Activated CD8-positive, alpha-beta memory T cell treated with anti-CD3 and anti-CD28 coated beads for 48 hours (primary cell): ENCODE results near the gene MYH6.

Source experiments
- DNase-seq, 3 experiments: peaks; one replicate each; pipeline ENCODE4 v3.0.0-alpha.2; 2020; ENCODE audit warnings: low read depth in 2 of 3, low spot score in 2 of 3

MYH6 gene

GRCh38 chr14:23359722-23360447 lies 48.2 kb downstream of the MYH6 start:
- no peak for DNase-seq

DNA sequence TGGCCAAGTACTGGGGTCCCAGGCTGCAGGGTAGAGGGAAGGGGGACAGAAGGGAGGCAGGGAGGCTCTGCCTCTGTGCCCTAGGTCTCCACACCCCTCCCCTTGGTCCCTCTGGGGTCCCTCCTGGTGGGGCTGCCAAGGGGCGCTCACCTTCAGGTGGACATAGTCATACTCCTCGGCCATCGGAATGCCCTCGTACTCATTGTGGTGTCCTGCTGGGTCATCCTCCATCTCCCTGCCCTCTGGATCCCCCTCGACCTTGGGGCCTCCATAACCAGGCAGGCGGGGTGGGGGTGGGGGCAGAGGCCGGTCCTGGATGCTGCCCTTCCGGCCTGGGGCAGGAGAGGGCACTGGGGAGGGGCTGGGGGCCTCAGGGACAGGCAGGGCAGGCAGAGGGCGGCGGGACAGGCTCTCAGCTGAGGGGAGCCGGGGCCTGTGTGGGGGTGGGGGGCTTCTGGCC lies 48.9 kb downstream of the MYH6 start:
- no peak for DNase-seq

- no peak for DNase-seq
Measured at GRCh38 chr14:23358553-23359166, 49.4 kb downstream of the MYH6 start.

DNA sequence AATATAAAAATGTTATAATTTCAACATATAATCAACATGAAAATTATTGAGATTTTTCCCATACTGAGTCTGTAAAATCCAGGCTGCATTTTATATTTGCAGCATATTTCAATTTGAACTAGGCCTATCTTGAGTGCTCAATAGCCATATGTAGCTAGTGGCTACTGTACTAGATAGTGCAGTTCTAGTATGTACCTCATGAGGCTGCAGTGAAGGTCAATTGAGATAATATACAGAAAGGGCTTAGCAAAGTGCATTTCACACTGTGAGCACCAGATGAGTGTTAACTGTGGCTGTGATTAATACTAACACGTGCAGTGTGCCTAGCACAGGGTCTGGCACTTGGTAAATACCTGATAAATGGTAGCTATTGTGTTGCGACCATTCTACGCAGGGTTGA lies 50.0 kb downstream of the MYH6 start:
- no peak for DNase-seq

GRCh38 chr14:23357261-23357660 lies 50.8 kb downstream of the MYH6 start:
- no peak for DNase-seq

GRCh38 chr14:23356662-23357061 lies 51.4 kb downstream of the MYH6 start:
- no peak for DNase-seq

DNA sequence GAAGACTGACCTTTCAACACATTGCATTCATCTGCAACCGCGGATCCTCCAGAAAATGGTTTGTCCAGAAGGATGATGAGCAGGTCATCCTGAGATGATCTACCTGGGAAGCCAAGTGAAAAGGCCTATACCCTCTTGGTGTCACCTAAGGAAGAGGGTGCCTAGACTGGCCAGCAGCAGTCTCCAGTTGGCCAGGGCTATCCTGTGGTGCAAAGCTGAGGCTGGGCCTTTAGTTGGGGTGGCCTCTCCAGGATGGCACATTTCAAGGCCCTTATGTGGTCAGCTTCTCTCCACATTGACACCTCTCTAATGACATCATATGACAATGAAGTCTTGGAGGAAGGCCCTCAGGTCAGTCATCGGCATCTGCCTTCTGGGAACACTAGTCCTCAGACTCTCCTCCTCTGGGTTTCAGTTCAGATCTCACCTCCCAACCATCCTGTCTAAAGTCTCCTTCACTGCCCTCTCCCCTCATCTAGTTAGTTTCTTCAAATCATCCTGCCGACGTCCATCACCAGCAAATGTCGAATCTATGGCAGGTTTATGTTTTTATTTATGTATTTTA lies 52.1 kb downstream of the MYH6 start:
- DNase-seq, result no peak

- no peak for DNase-seq
Measured at GRCh38 chr14:23354990-23355389, 53.1 kb downstream of the MYH6 start.

DNA sequence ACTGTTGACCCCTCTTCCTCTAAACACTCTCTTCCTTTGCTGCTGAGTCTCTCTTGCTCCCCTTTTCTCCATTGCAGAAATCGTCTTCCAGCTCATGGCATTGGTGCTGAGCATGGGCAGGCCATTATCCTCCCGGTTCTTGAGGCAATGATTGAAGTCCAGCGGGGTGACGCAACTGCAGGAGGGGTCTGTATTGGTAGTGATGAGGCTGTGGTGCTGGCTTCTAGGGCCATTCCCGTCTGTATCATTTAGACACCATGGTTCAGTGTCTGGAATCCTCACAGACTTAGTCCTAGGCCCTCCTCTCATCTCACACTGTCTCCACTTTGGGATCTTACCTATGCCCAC lies 54.7 kb downstream of the MYH6 start:
- DNase-seq, result no peak

GRCh38 chr14:23352506-23353432 lies 55.3 kb downstream of the MYH6 start, which contains the start of gene SLC22A17:
Gene SLC22A17 (minus strand): TSS chr14:23352887.
- peak in 1 of 3 experiments; percentile 14 for DNase-seq

- DNase-seq, result no peak
Measured at GRCh38 chr14:23351681-23352505, 56.2 kb downstream of the MYH6 start.

- DNase-seq, result no peak
Measured at GRCh38 chr14:23349156-23349845, 58.8 kb downstream of the MYH6 start.

GRCh38 chr14:23348297-23348655 lies 59.8 kb downstream of the MYH6 start:
- no peak for DNase-seq

- DNase-seq, result no peak
Measured at GRCh38 chr14:23347406-23348296, 60.4 kb downstream of the MYH6 start.

DNA sequence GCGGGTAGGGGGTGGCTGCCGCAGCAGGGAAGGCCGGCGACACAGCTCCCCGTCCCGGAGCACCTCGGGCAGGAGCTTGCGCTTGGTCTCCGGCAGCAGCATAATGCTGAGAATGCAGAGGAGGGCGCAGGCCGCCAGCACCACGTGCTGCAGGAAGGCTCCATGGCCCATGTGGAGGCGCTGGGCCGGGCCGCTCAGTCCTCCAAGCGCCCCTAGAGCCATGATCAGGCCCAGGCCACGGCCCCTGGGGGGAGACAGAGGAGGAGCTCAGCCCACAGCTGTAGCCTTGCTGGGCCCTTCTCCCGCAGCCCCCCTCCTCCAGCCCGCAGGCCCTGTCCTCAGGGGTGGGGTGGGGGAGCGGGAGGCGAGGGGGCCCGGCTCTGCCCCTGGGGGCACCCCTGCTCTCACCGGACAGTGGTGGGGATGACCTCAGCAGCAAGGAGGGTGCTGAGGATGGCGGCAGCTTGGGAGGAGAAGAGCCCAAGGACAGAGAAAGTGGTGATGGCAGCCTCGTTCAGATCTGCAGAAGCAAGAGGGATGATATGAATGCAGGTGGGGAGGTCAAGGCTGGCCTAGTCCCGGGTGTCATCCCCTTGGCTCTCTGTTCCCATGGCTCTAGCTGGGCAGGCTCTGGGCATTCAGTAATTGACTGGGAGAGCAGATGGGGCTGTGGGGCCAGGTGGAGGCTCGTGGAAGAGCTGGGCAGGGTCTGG lies 61.2 kb downstream of the MYH6 start:
- no peak for DNase-seq

GRCh38 chr14:23345987-23346692 lies 61.9 kb downstream of the MYH6 start:
- no peak for DNase-seq

DNA sequence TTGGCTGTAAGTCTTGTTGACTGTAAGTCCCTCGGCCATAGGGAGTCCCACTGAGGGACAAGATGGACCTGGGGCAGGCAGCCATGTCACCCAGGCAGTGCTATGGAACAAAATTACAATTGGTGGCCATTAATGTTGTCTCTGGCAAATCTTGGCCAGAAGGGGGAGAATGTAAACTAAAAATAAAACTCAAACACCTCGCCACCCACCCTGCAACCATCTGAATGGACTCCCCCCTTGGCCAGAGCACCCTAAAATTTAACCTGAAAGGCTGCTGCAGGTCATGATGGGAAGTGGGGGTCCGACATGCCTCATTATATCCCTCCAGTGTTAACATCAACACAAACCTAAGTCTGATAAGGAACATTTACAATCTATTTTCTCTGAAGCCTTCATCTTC lies 63.6 kb downstream of the MYH6 start:
- DNase-seq, result no peak
